GM12878 (cell line): ENCODE data around the gene ABHD6. TPM values are rescaled to one million over a fixed set of nuclear protein-coding genes. Genes with fewer than 3 reads are reported as not detected.

Experiments
- ASH2L ChIP-seq: fragments of 300-600, 200-600 bp; sonication (generic); IDR thresholded peaks from 2 replicates; pipeline ENCODE4 v1.6.1; 2017; ENCODE audit warnings: low read depth, mild to moderate bottlenecking, borderline replicate concordance
- CHD2 ChIP-seq: IDR thresholded peaks from 2 replicates; pipeline ENCODE4 v1.6.1; 2011; ENCODE audit warnings: low read depth, low read length, improper control_type of control experiment, borderline replicate concordance
- CHD4 ChIP-seq: fragments of 200-600 bp; sonication (generic); IDR thresholded peaks from 2 replicates; pipeline ENCODE4 v1.6.1; 2016; ENCODE audit warnings: mild to moderate bottlenecking
- EGR1 ChIP-seq, 2 experiments: IDR thresholded peaks; 1 replicate in 1 of 2; 2 replicates in 1 of 2; pipeline ENCODE4 v1.6.1; 2011 to 2012; ENCODE audit warnings: low read depth in 2 of 2, low read length in 2 of 2, borderline replicate concordance in 1 of 2, mild to moderate bottlenecking in 1 of 2, moderate library complexity in 1 of 2
- EP300 ChIP-seq, 2 experiments: fragments of 150-350 bp in 1 of 2; IDR thresholded peaks; 2 replicates each; pipeline ENCODE4 v1.6.1; 2011 to 2012; ENCODE audit warnings: low read depth in 2 of 2, low read length in 2 of 2, borderline replicate concordance in 1 of 2, improper control_type of control experiment in 1 of 2, inconsistent platforms in 1 of 2; ENCODE audit not compliant: control insufficient read depth in 1 of 2
- HDAC2 ChIP-seq: fragments of 200-600 bp; sonication (generic); IDR thresholded peaks from 2 replicates; pipeline ENCODE4 v1.6.1; 2017
- MAX ChIP-seq: IDR thresholded peaks from 2 replicates; pipeline ENCODE4 v1.6.1; 2012; ENCODE audit warnings: low read depth, low read length, improper control_type of control experiment
- MEF2A ChIP-seq: IDR thresholded peaks from 2 replicates; pipeline ENCODE4 v1.6.1; 2011; ENCODE audit warnings: low read depth, mild to moderate bottlenecking, low read length, moderate library complexity; ENCODE audit not compliant: insufficient read depth
- MXI1 ChIP-seq: fragments of 150-350 bp; IDR thresholded peaks from 2 replicates; pipeline ENCODE4 v1.6.1; 2011; ENCODE audit warnings: low read depth, mild to moderate bottlenecking, inconsistent platforms, low read length, improper control_type of control experiment
- NBN ChIP-seq: fragments of 450-650 bp; IDR thresholded peaks from 2 replicates; pipeline ENCODE4 v1.6.1; 2016
- NKRF ChIP-seq: fragments of 450-650 bp; conservative IDR thresholded peaks from 2 replicates; pipeline ENCODE4 v1.6.1; 2017; ENCODE audit warnings: mild to moderate bottlenecking, moderate library complexity
- NR2C1 ChIP-seq: fragments of 450-650 bp; IDR thresholded peaks from 2 replicates; pipeline ENCODE4 v1.6.1; 2017; ENCODE audit warnings: antibody characterized with exemption, mild to moderate bottlenecking, moderate library complexity
- POLR2A ChIP-seq: IDR thresholded peaks from 2 replicates; pipeline ENCODE4 v1.6.1; 2011; ENCODE audit warnings: low read depth, mild to moderate bottlenecking, low read length
- REST ChIP-seq: IDR thresholded peaks from 2 replicates; pipeline ENCODE4 v1.6.1; 2012; ENCODE audit warnings: mild to moderate bottlenecking, low read depth, low read length
- RFX5 ChIP-seq: IDR thresholded peaks from 2 replicates; pipeline ENCODE4 v1.6.1; 2011; ENCODE audit warnings: low read depth, low read length, improper control_type of control experiment
- STAT3 ChIP-seq: IDR thresholded peaks from 2 replicates; pipeline ENCODE4 v1.6.1; 2011; ENCODE audit warnings: low read depth, low read length, improper control_type of control experiment
- SUZ12 ChIP-seq: fragments of 200-600 bp; sonication (generic); IDR thresholded peaks from one replicate; pipeline ENCODE4 v1.6.1; 2018; ENCODE audit warnings: antibody characterized with exemption, mild to moderate bottlenecking; ENCODE audit not compliant: unreplicated experiment
- TCF7 ChIP-seq: IDR thresholded peaks from 2 replicates; pipeline ENCODE4 v1.6.1; 2014; ENCODE audit warnings: antibody characterized with exemption, borderline replicate concordance
- ZBTB11 ChIP-seq: fragments of 450-650 bp; formaldehyde crosslinking; IDR thresholded peaks from 2 replicates; pipeline ENCODE4 v1.5.0; 2022; ENCODE audit warnings: mild to moderate bottlenecking, missing genetic modification characterization
- ZNF24 ChIP-seq: fragments of 450-650 bp; IDR thresholded peaks from 2 replicates; pipeline ENCODE4 v1.6.1; 2017; ENCODE audit warnings: antibody characterized with exemption, mild to moderate bottlenecking
- ZNF384 ChIP-seq: IDR thresholded peaks from 2 replicates; pipeline ENCODE4 v1.6.1; 2012; ENCODE audit warnings: low read depth, mild to moderate bottlenecking, low read length, improper control_type of control experiment, borderline replicate concordance
- polyA plus RNA-seq, 11 experiments: library from polyadenylated mRNA; depleted of rRNA in 4 of 11; unstranded in 6 of 11; stranded (reverse) in 5 of 11; fragments of >200 nt; fragmentation: Nextera tagmentation in 4 of 11; fragmentation: Illumina TruSeq in 1 of 11; extraction: Ambion mirVana in 4 of 11; extraction: Trizol in 1 of 11; gene quantifications; 1 replicate in 1 of 11; 2 replicates in 10 of 11; pipeline versions ENCODE4 v1.2.1 to v1.2.3, GENCODE V29; 2011 to 2016; ENCODE audit warnings: inconsistent platforms in 2 of 11, missing spikeins in 2 of 11, low read depth in 1 of 11
- total RNA-seq, 4 experiments: library from RNA; depleted of rRNA in 3 of 4; stranded (reverse); fragments of >200 nt in 3 of 4; fragmentation: Illumina TruSeq in 1 of 4; extraction: Trizol in 1 of 4; gene quantifications; 2 replicates each; pipeline versions ENCODE4 v1.2.1 to v1.2.3, GENCODE V29; 2013 to 2021

The ABHD6 gene
- total and polyA plus RNA-seq, 10 of the 15 experiments (the other 5 are each of a cell fraction or from before 2014, with no cell fraction given), result 1.4 to 33.2 (median 3.2) TPM

GRCh38 chr3:58214484-58215316, 22.9 kb upstream of the ABHD6 start (continued):
- TF ChIP-seq ZNF384, result peak; percentile 17; the same call in 1 of the 2 replicates
- peak; percentile 36; the same call in 1 of the 2 replicates for TF ChIP-seq MAX
- peak; percentile 77; the same call in 1 of the 2 replicates for TF ChIP-seq CHD2
- peak in 1 of 2 experiments; percentile 58; a peak in 1 of 3 replicates for TF ChIP-seq EGR1 (IDR thresholded peaks at IDR 0.05; ENCODE audit: borderline replicate concordance in 1 of 2, low read depth in 2 of 2, low read length in 2 of 2)
- no peak for TF ChIP-seq REST
- peak; percentile 24; the same call in 1 of the 2 replicates for TF ChIP-seq ZNF24
- no peak for TF ChIP-seq STAT3
- no peak for TF ChIP-seq POLR2A
- no peak for TF ChIP-seq SUZ12
- no peak; the same call in 1 of the 2 replicates for TF ChIP-seq RFX5
- TF ChIP-seq HDAC2, result no peak
- no peak for TF ChIP-seq TCF7
- TF ChIP-seq NKRF, result peak; percentile 56
- TF ChIP-seq NBN, result peak; percentile 86; the same call in 1 of the 2 replicates
- TF ChIP-seq ZBTB11 (CRISPR knock-in tag), result no peak
- TF ChIP-seq MEF2A, result peak; percentile 34; the same call in 1 of the 2 replicates
- TF ChIP-seq EP300 (IDR thresholded peaks at IDR 0.05; ENCODE audit: borderline replicate concordance in 1 of 2, control insufficient read depth in 1 of 2, low read depth in 2 of 2, low read length in 2 of 2), result peak; percentile 80 to 85; a peak in 3 of 4 replicates
- TF ChIP-seq ASH2L, result no peak
- TF ChIP-seq CHD4, result no peak
- peak; percentile 39; the same call in 1 of the 2 replicates for TF ChIP-seq MXI1
- no peak for TF ChIP-seq NR2C1
